Stimulated activated effector memory CD8-positive, alpha-beta T cell treated with anti-CD3 and anti-CD28 coated beads, Interleukin-12 subunit alpha, Interleukin-12 subunit beta, amount 100 ng/mL, for 72 hours (primary cell): ENCODE measurements around the gene SARNP.
"Not testable (repeated sequence)": the region's sequence is repeated elsewhere in the genome, so short reads cannot be mapped to it uniquely, and the experiment has no call there.

Experiments used
- ATAC-seq: fragments of 150-1000 bp; cut with Tn5 transposase; 2 replicates; pipeline ENCODE4 v1.10.0; 2021
- DNase-seq, 2 donors: peaks; one replicate each; pipeline ENCODE4 v3.0.0; 2021 to 2022; ENCODE audit warnings: low spot score in 2 of 2
- H3K27ac Mint-ChIP-seq: one replicate; pipeline ENCODE4 v1.8.0; 2022; ENCODE audit warnings: mild to moderate bottlenecking, mixed read lengths
- H3K36me3 Mint-ChIP-seq: one replicate; pipeline ENCODE4 v1.8.0; 2022; ENCODE audit warnings: mild to moderate bottlenecking, mixed read lengths
- H3K4me1 Mint-ChIP-seq: one replicate; pipeline ENCODE4 v1.8.0; 2022; ENCODE audit warnings: mixed read lengths
- H3K4me3 Mint-ChIP-seq: one replicate; pipeline ENCODE4 v1.8.0; 2022; ENCODE audit warnings: mild to moderate bottlenecking, mixed read lengths
- H3K9me3 Mint-ChIP-seq: one replicate; pipeline ENCODE4 v1.8.0; 2022; ENCODE audit warnings: mixed read lengths

SARNP gene

DNA sequence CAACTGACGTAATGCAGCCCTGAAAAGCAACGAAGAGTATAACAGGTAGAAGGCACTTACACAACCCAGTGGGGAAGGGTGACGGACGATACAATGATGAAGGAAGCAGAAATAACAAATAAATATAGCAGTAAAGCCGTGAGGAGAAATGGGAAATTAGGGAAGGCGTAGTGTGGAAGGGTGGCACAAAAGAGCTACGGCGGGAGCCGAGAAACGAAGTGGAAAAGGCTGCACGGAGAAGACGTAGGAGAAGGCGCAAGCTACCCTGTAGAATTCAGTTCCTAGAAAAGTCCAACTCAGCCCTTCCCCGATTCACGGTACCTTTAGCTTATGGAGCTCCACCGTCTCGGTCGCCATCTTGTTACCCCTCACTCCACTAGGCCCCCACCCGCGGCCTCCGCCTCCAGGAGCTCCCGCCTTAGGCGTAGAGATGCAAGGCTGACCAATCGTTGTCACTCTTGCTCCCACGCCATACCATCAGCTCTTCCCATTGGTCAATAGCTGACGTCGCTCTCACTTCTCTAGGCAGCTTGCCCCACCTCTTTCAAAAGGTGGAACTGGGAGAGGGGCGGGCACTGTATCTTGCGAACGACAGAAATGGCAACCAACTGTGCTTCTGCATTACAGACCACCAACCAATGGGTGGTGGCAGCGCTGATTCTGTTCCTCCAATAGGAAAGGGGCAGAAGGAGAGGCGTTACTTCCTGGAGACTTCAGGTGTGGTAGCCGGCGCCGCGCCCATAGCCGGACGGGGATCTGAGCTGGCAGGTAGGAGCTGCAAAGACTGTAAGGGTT lies at the start of gene SARNP, which contains the start of gene ORMDL2:
Gene SARNP, minus strand, starts transcription at position 380 of the 795 bp plus-strand sequence. Its CDS starts 23 bp downstream, at position 357.
Gene ORMDL2, plus strand, starts transcription at position 697 of the 795 bp plus-strand sequence. CDS start 959 bp downstream, outside the sequence.
- Mint-ChIP-seq H3K36me3 (peaks cover 37% of the 10 kb centered on the region), H3K9me3 (no peaks in the 10 kb centered on the region), H3K4me1 (peaks cover 17% of the 10 kb centered on the region), H3K27ac (peak within 1 kb of the TSS; percentile 79), H3K4me3 (no peak within 1 kb of the TSS)
- ATAC-seq (peak; percentile 98), DNase-seq (peak; percentile 76 to 94)

DNA sequence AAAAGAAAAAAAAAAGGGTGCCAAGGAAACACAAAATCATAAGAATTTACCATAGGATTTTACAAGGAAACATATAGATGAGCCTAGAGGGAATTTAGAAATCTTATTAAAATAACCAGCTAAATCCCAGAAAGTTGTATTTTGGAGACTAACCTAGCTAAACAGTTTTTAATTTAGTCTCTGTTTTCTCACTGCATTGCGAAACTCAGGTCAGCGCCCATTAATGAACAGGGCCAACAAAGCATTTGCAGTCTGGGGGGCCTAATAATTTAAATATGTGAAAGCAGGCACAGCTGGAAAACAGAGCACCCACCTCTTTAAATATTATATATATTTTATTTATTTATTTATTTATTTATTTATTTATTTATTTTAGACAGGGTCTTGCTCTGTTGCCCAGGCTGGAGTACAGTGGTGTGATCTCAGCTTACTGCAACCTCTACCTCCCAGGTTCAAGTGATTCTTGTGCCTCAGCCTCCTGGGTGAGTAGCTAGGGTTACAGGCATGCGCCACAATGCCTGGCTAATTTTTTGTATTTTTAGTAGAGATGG lies 49.0 kb upstream of the SARNP start:
- not testable (repeated sequence) for H3K9me3 Mint-ChIP-seq, H3K36me3 Mint-ChIP-seq, ATAC-seq, H3K4me1 Mint-ChIP-seq, H3K4me3 Mint-ChIP-seq, H3K27ac Mint-ChIP-seq, DNase-seq

DNA sequence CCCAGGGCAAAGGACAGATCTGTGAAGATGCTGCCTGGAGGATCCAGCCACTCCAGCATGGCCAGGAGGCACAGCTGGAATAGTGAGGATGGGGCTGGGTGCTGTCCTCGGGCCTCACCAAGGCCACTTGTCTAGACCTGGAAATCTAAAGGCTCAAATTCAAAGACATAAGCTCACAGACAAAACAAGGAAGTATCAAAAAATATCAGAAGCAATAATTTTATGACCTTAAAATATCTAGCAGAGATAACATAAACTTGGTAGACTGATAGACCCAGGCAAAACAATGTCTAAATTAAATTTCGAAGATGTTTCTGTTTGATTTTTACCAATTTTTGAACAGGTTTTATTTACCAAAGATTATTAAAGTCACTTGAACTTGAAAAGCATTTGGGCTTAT lies 47.8 kb upstream of the SARNP start:
- H3K27ac Mint-ChIP-seq, result no peak overlapping the region
- DNase-seq, result no peak
- no peaks in the 10 kb centered on the region for H3K4me1 Mint-ChIP-seq
- H3K36me3 Mint-ChIP-seq, result no peaks in the 10 kb centered on the region
- peaks cover 4% of the 10 kb centered on the region for H3K9me3 Mint-ChIP-seq
- no peak overlapping the region for H3K4me3 Mint-ChIP-seq
- ATAC-seq, result no peak

- H3K36me3 Mint-ChIP-seq, DNase-seq, H3K9me3 Mint-ChIP-seq, H3K4me3 Mint-ChIP-seq, ATAC-seq, H3K4me1 Mint-ChIP-seq, H3K27ac Mint-ChIP-seq: not testable (repeated sequence)
Observed at GRCh38 chr12:55862931-55863330, 45.4 kb upstream of the SARNP start.

DNA sequence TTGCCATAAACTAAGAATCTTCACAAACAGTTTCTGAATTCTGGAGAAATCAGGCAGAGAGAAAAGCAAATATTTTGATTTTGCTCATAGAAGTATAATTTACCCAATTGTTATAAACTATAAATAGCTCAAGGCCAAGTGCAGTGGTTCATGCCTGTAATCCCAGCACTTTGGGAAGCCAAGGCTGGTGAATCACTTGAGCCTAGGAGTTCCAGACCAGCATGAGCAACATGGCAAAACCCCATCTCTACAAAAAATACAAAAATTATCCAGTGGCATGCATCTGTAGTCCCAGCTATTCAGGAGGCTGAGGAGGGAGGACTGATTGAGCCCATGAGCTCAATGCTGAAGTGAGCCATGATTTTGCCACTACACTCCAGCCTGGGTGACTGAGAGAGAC lies 44.8 kb upstream of the SARNP start:
- DNase-seq, result no peak
- peaks cover 4% of the 10 kb centered on the region for H3K9me3 Mint-ChIP-seq
- no peak overlapping the region for H3K4me3 Mint-ChIP-seq
- no peak overlapping the region for H3K27ac Mint-ChIP-seq
- H3K4me1 Mint-ChIP-seq, result no peaks in the 10 kb centered on the region
- H3K36me3 Mint-ChIP-seq, result no peaks in the 10 kb centered on the region
- no peak for ATAC-seq

DNA sequence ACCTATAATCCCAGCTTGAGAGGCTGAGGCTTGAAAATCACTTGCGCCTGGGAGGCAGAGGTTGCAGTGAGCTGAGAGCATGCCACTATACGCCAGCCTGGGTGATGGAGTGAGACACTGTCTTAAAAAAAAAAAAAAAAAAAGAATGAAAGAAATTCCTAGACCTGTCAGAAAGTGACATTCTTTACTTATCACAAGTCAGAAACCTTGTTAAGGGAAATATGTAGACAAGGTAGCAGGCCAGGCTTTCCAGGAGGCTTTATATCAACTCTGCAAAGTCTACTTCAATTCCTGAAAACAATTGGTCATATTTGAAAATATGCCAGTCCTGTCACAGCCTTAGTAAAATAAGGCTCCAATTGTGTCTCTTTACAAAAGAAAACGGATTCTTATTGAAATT lies 44.3 kb upstream of the SARNP start:
- Mint-ChIP-seq H3K27ac (no peak overlapping the region), H3K4me1 (no peaks in the 10 kb centered on the region), H3K36me3 (no peaks in the 10 kb centered on the region), H3K9me3 (peaks cover 4% of the 10 kb centered on the region), H3K4me3 (no peak overlapping the region)
- ATAC-seq (no peak), DNase-seq (no peak)

- Mint-ChIP-seq H3K9me3 (peaks cover 4% of the 10 kb centered on the region), H3K36me3 (no peaks in the 10 kb centered on the region), H3K4me1 (no peaks in the 10 kb centered on the region), H3K4me3 (no peak overlapping the region), H3K27ac (no peak overlapping the region)
- ATAC-seq (no peak), DNase-seq (no peak)
Observed at GRCh38 chr12:55861396-55861795, 43.9 kb upstream of the SARNP start.

GRCh38 chr12:55852740-55853139 lies 35.2 kb upstream of the SARNP start:
- H3K4me1 Mint-ChIP-seq, result peaks cover 2% of the 10 kb centered on the region
- DNase-seq (no peak), ATAC-seq (no peak)
- H3K9me3 Mint-ChIP-seq, result no peaks in the 10 kb centered on the region
- no peak overlapping the region for H3K27ac Mint-ChIP-seq
- H3K36me3 Mint-ChIP-seq, result peaks cover 1% of the 10 kb centered on the region
- no peak overlapping the region for H3K4me3 Mint-ChIP-seq

GRCh38 chr12:55850893-55851292 lies 33.4 kb upstream of the SARNP start:
- no peak for ATAC-seq
- Mint-ChIP-seq H3K9me3 (no peaks in the 10 kb centered on the region), H3K4me3 (no peak overlapping the region), H3K36me3 (peaks cover 6% of the 10 kb centered on the region), H3K4me1 (peaks cover 12% of the 10 kb centered on the region), H3K27ac (no peak overlapping the region)
- no peak for DNase-seq

- Mint-ChIP-seq H3K9me3 (no peaks in the 10 kb centered on the region), H3K36me3 (peaks cover 6% of the 10 kb centered on the region), H3K4me3 (no peak overlapping the region), H3K27ac (no peak overlapping the region), H3K4me1 (peaks cover 12% of the 10 kb centered on the region)
- ATAC-seq (no peak), DNase-seq (no peak)
Observed at GRCh38 chr12:55850401-55850800, 32.9 kb upstream of the SARNP start.

DNA sequence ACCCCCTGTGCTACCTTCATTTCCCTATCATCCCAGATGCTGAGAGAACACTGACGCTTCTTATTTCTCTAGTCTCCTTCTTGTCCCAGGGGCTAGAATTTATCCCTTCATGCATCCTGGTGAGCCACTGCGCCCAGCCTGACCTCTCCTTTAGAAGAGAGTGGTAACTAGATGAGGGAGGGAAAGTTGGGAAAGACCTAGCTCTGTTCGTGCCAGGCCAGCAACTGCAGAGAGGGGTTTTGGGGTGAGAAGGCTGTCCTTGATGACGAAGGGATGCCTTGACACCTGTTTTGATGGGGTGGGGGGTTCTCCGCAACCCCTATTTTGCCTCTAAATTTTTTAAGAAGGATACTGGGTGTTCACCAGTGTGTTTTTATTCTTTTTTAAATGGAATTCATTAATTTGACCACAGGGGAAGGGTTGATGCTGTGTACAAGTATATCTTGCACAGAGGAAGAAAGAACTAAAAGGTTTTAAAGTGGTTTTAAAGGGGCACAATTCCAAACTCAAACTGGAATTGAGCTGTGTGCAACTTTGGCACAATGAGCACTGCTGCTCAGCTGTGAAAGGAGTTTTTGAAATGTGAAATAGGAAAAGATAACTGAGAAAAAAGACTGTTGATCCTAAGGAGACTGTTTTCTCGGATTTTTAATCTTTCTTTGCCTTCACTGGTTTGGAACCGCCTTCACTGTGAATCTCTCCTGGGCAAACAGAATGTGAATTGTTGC lies 32.3 kb upstream of the SARNP start:
- Mint-ChIP-seq H3K9me3 (no peaks in the 10 kb centered on the region), H3K27ac (no peak overlapping the region), H3K36me3 (peaks cover 6% of the 10 kb centered on the region), H3K4me3 (no peak overlapping the region), H3K4me1 (peaks cover 12% of the 10 kb centered on the region)
- no peak for DNase-seq
- ATAC-seq, result no peak

DNA sequence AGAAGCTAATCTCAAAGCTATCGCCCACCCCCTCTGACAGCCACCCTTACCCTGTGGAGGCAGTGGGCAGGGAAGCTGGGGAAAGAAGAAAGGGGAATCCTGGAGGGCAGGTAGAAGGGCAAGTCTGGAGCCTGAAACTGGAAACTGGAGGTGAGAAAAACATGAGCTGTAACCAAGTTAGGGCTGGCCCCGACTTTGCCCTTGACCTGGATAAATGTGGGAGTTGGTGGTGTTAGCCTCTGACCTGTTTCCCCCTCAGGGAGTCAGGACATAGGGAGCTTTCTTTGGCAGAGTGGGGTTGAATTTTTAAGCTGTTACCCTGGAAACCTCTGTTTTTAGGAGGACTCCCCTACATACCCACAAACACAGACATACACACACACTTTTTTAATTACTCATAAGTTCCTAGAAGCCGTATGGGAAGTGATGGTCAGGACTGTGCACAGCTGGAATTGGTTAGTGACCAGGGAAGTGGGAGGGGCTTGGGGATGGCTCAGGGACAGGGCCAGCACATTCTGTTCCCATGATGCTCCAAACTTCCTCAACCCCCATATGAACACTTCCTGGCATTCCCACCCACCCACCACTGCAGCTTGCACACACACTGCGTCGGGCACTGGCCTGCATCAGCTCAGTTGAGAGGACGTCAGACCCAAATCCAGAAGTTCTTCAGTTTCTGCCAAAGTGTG lies 30.2 kb upstream of the SARNP start:
- no peak for DNase-seq
- Mint-ChIP-seq H3K4me3 (peak overlapping the region; percentile 60), H3K4me1 (peaks cover 12% of the 10 kb centered on the region), H3K27ac (peak overlapping the region; percentile 97), H3K36me3 (peaks cover 6% of the 10 kb centered on the region), H3K9me3 (no peaks in the 10 kb centered on the region)
- ATAC-seq, result peak; percentile 81

DNA sequence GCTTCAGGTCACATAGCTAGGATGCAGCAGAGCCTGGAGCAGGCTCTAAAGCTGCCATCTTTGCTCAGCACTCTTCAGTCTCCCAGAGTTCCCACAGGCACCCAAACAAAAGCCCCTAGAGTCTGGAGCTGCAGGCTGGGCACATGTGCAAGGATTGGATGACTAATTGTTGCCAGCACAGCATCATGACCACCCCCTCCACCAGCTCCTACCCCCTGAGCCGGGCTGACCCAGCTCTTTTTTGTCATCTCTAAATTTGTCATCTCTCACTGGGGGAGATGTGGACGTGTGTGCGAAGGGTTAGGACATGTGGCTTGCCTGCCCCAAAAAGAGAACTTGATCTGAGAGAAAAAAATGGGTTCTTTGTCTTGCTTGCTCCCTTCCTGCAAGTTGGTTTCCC lies 29.5 kb upstream of the SARNP start:
- H3K4me1 Mint-ChIP-seq, result peaks cover 12% of the 10 kb centered on the region
- no peaks in the 10 kb centered on the region for H3K9me3 Mint-ChIP-seq
- ATAC-seq (peak; percentile 92), DNase-seq (no peak)
- H3K27ac Mint-ChIP-seq, result peak overlapping the region; percentile 97
- H3K36me3 Mint-ChIP-seq, result peaks cover 6% of the 10 kb centered on the region
- H3K4me3 Mint-ChIP-seq, result peak overlapping the region; percentile 60

GRCh38 chr12:55845785-55846496 lies 28.4 kb upstream of the SARNP start:
- Mint-ChIP-seq H3K9me3 (no peaks in the 10 kb centered on the region), H3K27ac (no peak overlapping the region), H3K36me3 (peaks cover 6% of the 10 kb centered on the region), H3K4me3 (no peak overlapping the region), H3K4me1 (peaks cover 12% of the 10 kb centered on the region)
- DNase-seq (no peak), ATAC-seq (no peak)

DNA sequence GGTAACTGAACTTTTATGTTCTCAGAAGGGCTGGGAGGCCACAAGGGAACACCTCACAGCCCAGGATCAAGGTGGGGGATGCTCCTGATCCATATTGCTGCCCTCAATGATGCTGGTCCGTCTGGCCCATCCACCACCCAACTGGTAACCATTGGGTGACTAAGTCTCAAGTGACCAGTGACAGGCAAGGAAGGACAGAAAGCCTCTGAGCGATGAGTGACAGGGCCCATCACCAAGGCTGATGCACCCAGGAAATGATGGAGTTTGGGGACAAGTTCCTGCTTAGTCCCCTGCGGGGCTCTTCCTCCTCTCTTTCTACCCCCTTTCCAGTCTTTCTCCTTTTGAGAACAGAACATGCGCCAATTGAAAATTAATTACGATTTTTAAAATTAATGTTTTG lies 27.8 kb upstream of the SARNP start:
- Mint-ChIP-seq H3K27ac (no peak overlapping the region), H3K9me3 (no peaks in the 10 kb centered on the region), H3K36me3 (peaks cover 6% of the 10 kb centered on the region), H3K4me3 (no peak overlapping the region), H3K4me1 (peaks cover 12% of the 10 kb centered on the region)
- no peak for ATAC-seq
- DNase-seq, result no peak
